GM23338 (cell line): Measurements from ENCODE around the gene USH2A. TPM values are rescaled to one million over a fixed set of nuclear protein-coding genes. Genes with fewer than 3 reads are reported as not detected.

Source experiments
- ATAC-seq: fragments of 200-7000 bp; cut with Tn5 transposase; 3 replicates; pipeline ENCODE4 v1.9.1; 2020
- DNase-seq: peaks from one replicate; pipeline ENCODE4 v3.0.0-alpha.2; 2015; ENCODE audit warnings: low spot score
- H2AFZ ChIP-seq: fragments of 200-600 bp; sonication (generic); 2 replicates; pipeline ENCODE4 v1.8.0; 2016; ENCODE audit warnings: antibody characterized with exemption, mild to moderate bottlenecking, moderate library complexity
- H3F3A ChIP-seq: fragments of 200-600 bp; sonication (generic); replicated peaks from 2 replicates; pipeline ENCODE4 v1.8.0; 2017; ENCODE audit warnings: antibody characterized with exemption, mixed run types, low read depth
- H3K27ac ChIP-seq: fragments of 200-600 bp; sonication (generic); 2 replicates; pipeline ENCODE4 v1.6.1; 2016; ENCODE audit warnings: low read depth
- H3K27me3 ChIP-seq: fragments of 200-600 bp; sonication (generic); 2 replicates; pipeline ENCODE4 v1.8.0; 2016; ENCODE audit warnings: mild to moderate bottlenecking, mixed run types, moderate library complexity; ENCODE audit not compliant: insufficient read depth
- H3K36me3 ChIP-seq: fragments of 200-600 bp; sonication (generic); 2 replicates; pipeline ENCODE4 v1.8.0; 2016; ENCODE audit warnings: mild to moderate bottlenecking; ENCODE audit not compliant: insufficient read depth
- H3K4me1 ChIP-seq: fragments of 200-600 bp; sonication (generic); 2 replicates; pipeline ENCODE4 v1.8.0; 2016; ENCODE audit warnings: mild to moderate bottlenecking, moderate library complexity; ENCODE audit not compliant: insufficient read depth
- H3K4me2 ChIP-seq: fragments of 200-600 bp; sonication (generic); 2 replicates; pipeline ENCODE4 v1.7.1; 2017; ENCODE audit warnings: mixed run types
- H3K4me3 ChIP-seq: fragments of 200-600 bp; sonication (generic); 2 replicates; pipeline ENCODE4 v1.6.1; 2016; ENCODE audit warnings: mixed run types
- H3K79me2 ChIP-seq: fragments of 200-600 bp; sonication (generic); replicated peaks from 2 replicates; pipeline ENCODE4 v1.8.0; 2017; ENCODE audit warnings: mild to moderate bottlenecking; ENCODE audit not compliant: insufficient read depth
- H3K9me2 ChIP-seq: fragments of 200-600 bp; sonication (generic); 2 replicates; pipeline ENCODE4 v1.8.0; 2017; ENCODE audit not compliant: insufficient read depth
- H4K20me1 ChIP-seq: fragments of 200-600 bp; sonication (generic); replicated peaks from 2 replicates; pipeline ENCODE4 v1.8.0; 2017; ENCODE audit warnings: mild to moderate bottlenecking; ENCODE audit not compliant: insufficient read depth
- H3K27ac Mint-ChIP-seq: 2 replicates; pipeline ENCODE4 v1.8.0; 2020; ENCODE audit warnings: inconsistent platforms, mild to moderate bottlenecking, moderate library complexity, mixed read lengths
- H3K27me3 Mint-ChIP-seq: 3 replicates; pipeline ENCODE4 v1.8.0; 2022; ENCODE audit warnings: low read depth, mild to moderate bottlenecking, moderate library complexity, mixed read lengths, inconsistent platforms; ENCODE audit not compliant: insufficient read depth, poor library complexity
- H3K36me3 Mint-ChIP-seq: 3 replicates; pipeline ENCODE4 v1.8.0; 2021; ENCODE audit warnings: low read depth, mild to moderate bottlenecking, inconsistent platforms, moderate library complexity, mixed read lengths
- H3K4me1 Mint-ChIP-seq: 3 replicates; pipeline ENCODE4 v1.8.0; 2020; ENCODE audit warnings: mild to moderate bottlenecking, inconsistent platforms, mixed read lengths
- H3K4me3 Mint-ChIP-seq: 3 replicates; pipeline ENCODE4 v1.8.0; 2021; ENCODE audit warnings: moderate library complexity, mild to moderate bottlenecking, inconsistent platforms, mixed read lengths
- H3K9me3 Mint-ChIP-seq: 3 replicates; pipeline ENCODE4 v1.8.0; 2020; ENCODE audit warnings: moderate library complexity, mild to moderate bottlenecking, inconsistent platforms, mixed read lengths
- CREB1 ChIP-seq: fragments of 250-450 bp; sonication (Bioruptor Pico); IDR thresholded peaks from 2 replicates; pipeline ENCODE4 v1.5.0; 2020; ENCODE audit warnings: low read depth, mild to moderate bottlenecking, moderate library complexity
- EZH2 ChIP-seq: fragments of 200-600 bp; sonication (generic); IDR thresholded peaks from one replicate; pipeline ENCODE4 v1.8.0; 2017; ENCODE audit warnings: antibody characterized with exemption, mild to moderate bottlenecking, low read depth; ENCODE audit not compliant: unreplicated experiment
- EZH2phosphoT487 ChIP-seq: fragments of 200-600 bp; sonication (generic); IDR thresholded peaks from one replicate; pipeline ENCODE4 v1.8.1; 2018; ENCODE audit warnings: antibody characterized with exemption; ENCODE audit not compliant: unreplicated experiment
- JUNB ChIP-seq: IDR thresholded peaks from one replicate; pipeline ENCODE4 v1.6.1; 2016; ENCODE audit warnings: antibody characterized with exemption; ENCODE audit not compliant: unreplicated experiment
- NANOG ChIP-seq: IDR thresholded peaks from 2 replicates; pipeline ENCODE4 v1.6.1; 2016; ENCODE audit warnings: antibody characterized with exemption, borderline replicate concordance
- POLR2AphosphoS5 ChIP-seq: IDR thresholded peaks from 2 replicates; pipeline ENCODE4 v1.6.1; 2016; ENCODE audit warnings: antibody characterized with exemption, low read depth
- STAT1 ChIP-seq: IDR thresholded peaks from one replicate; pipeline ENCODE4 v1.6.1; 2016; ENCODE audit warnings: antibody characterized with exemption; ENCODE audit not compliant: unreplicated experiment
- ZNF114 ChIP-seq: fragments of 250-450 bp; sonication (Bioruptor Pico); IDR thresholded peaks from 2 replicates; pipeline ENCODE4 v1.5.0; 2020; ENCODE audit warnings: mild to moderate bottlenecking, moderate library complexity
- ZNF331 ChIP-seq: fragments of 250-450 bp; sonication (Bioruptor Pico); IDR thresholded peaks from 2 replicates; pipeline ENCODE4 v1.5.0; 2020; ENCODE audit warnings: low read depth, mild to moderate bottlenecking, moderate library complexity
- polyA plus RNA-seq: library from polyadenylated mRNA; unstranded; fragments of >200 nt; fragmentation: Nextera tagmentation; extraction: Ambion mirVana; gene quantifications from 2 replicates; pipeline ENCODE4 v1.2.1, GENCODE V29; 2016
- total RNA-seq: library from RNA; depleted of rRNA; stranded (reverse); fragments of >200 nt; shearing (Covaris generic); gene quantifications from 2 replicates; pipeline ENCODE4 v1.2.3, GENCODE V29; 2014
- TF ChIP-seq, protein P1 (sequence below), 2 experiments: fragments of 200-600 bp in 1 of 2; sonication (generic) in 1 of 2; conservative IDR thresholded peaks; 2 replicates each; pipeline versions ENCODE4 v1.5.1 to v1.6.1; 2016 to 2017; ENCODE audit warnings: antibody characterized with exemption in 2 of 2, low read depth in 2 of 2, mild to moderate bottlenecking in 2 of 2, moderate library complexity in 1 of 2
- TF ChIP-seq, protein P2 (sequence below): IDR thresholded peaks from 2 replicates; pipeline ENCODE4 v1.6.1; 2016; ENCODE audit warnings: antibody characterized with exemption

USH2A gene
- total and polyA plus RNA-seq, 2 experiments from 2014 or later, result 0.03 TPM

DNA sequence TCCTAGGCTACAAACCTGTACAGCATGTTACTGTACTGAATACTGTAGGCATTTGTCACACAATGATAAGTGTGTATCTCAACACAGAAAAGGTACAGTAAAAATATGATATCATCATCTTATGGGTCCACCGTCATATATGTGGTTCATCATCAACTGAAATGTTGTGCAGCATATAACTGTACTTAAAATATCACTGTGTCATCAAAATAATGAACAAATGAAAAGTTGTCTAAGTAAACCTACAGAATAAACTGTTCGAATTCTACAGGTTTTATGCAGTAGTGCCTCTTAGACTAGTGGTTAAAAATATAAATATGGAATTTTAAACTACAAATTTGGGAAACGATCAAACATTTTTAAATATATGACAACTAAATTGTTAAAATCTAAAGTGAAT is 527.4 kb downstream of the USH2A start:
- no peaks in the 10 kb centered on the region for H3K9me2 ChIP-seq
- H3K36me3 Mint-ChIP-seq, result no peaks in the 10 kb centered on the region
- H3K79me2 ChIP-seq, result no peaks in the 10 kb centered on the region
- TF ChIP-seq POLR2AphosphoS5 (no peak), JUNB (no peak), ZNF114 (CRISPR knock-in tag) (no peak), NANOG (no peak), EZH2phosphoT487 (no peak), ZNF331 (CRISPR knock-in tag) (no peak), STAT1 (no peak)
- TF ChIP-seq, protein P1, sequence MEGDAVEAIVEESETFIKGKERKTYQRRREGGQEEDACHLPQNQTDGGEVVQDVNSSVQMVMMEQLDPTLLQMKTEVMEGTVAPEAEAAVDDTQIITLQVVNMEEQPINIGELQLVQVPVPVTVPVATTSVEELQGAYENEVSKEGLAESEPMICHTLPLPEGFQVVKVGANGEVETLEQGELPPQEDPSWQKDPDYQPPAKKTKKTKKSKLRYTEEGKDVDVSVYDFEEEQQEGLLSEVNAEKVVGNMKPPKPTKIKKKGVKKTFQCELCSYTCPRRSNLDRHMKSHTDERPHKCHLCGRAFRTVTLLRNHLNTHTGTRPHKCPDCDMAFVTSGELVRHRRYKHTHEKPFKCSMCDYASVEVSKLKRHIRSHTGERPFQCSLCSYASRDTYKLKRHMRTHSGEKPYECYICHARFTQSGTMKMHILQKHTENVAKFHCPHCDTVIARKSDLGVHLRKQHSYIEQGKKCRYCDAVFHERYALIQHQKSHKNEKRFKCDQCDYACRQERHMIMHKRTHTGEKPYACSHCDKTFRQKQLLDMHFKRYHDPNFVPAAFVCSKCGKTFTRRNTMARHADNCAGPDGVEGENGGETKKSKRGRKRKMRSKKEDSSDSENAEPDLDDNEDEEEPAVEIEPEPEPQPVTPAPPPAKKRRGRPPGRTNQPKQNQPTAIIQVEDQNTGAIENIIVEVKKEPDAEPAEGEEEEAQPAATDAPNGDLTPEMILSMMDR (conservative IDR thresholded peaks at IDR 0.05; ENCODE audit: low read depth in 2 of 2), result no peak
- H3K4me3 ChIP-seq, result no peak overlapping the region
- H3K4me1 ChIP-seq, result no peaks in the 10 kb centered on the region
- no peaks in the 10 kb centered on the region for H3K4me1 Mint-ChIP-seq
- H3K4me3 Mint-ChIP-seq, result no peak overlapping the region
- H3K27ac ChIP-seq, result no peak overlapping the region
- no peak overlapping the region for H3K4me2 ChIP-seq
- H3F3A ChIP-seq, result no peaks in the 10 kb centered on the region
- no peak overlapping the region for H2AFZ ChIP-seq
- no peak for ATAC-seq
- H3K27ac Mint-ChIP-seq, result no peak overlapping the region
- no peaks in the 10 kb centered on the region for H3K27me3 ChIP-seq
- no peaks in the 10 kb centered on the region for H4K20me1 ChIP-seq
- no peaks in the 10 kb centered on the region for H3K9me3 Mint-ChIP-seq
- H3K27me3 Mint-ChIP-seq, result no peaks in the 10 kb centered on the region
- no peaks in the 10 kb centered on the region for H3K36me3 ChIP-seq
- no peak for DNase-seq

DNA sequence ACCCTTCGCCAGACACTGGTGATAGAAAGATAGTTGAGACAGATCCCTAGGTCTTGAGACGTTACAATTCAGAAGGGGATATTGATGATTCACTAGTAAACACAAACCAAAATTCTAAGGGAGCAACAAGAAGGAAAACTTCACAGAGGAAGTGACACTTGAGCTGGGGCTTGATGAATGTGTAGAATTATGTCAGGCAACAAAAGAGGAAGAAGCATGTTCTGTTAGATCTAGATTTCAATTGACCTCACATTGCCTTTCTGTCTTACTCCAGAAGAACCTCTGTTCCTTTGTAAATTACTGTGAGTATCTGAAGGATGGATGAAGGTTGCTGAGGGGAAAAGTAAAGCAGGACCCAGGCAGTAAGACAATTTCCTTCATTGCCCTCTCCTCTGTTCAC is 528.0 kb downstream of the USH2A start:
- H3K27ac Mint-ChIP-seq, result no peak overlapping the region
- Histone ChIP-seq H3K36me3 (no peaks in the 10 kb centered on the region), H4K20me1 (no peaks in the 10 kb centered on the region), H2AFZ (0 out of 2 replicates have a peak overlapping the region, but pooled peaks have one; percentile 49), H3K27ac (no peak overlapping the region), H3K9me2 (no peaks in the 10 kb centered on the region), H3K4me3 (no peak overlapping the region), H3K27me3 (no peaks in the 10 kb centered on the region), H3F3A (no peaks in the 10 kb centered on the region), H3K4me2 (no peak overlapping the region), H3K4me1 (no peaks in the 10 kb centered on the region), H3K79me2 (no peaks in the 10 kb centered on the region)
- DNase-seq (no peak), ATAC-seq (no peak)
- no peaks in the 10 kb centered on the region for H3K9me3 Mint-ChIP-seq
- H3K27me3 Mint-ChIP-seq, result no peaks in the 10 kb centered on the region
- H3K4me3 Mint-ChIP-seq, result no peak overlapping the region
- TF ChIP-seq NANOG (no peak), CREB1 (CRISPR knock-in tag) (no peak), ZNF331 (CRISPR knock-in tag) (no peak), EZH2 (no peak), EZH2phosphoT487 (no peak)
- no peaks in the 10 kb centered on the region for H3K36me3 Mint-ChIP-seq
- no peaks in the 10 kb centered on the region for H3K4me1 Mint-ChIP-seq

DNA sequence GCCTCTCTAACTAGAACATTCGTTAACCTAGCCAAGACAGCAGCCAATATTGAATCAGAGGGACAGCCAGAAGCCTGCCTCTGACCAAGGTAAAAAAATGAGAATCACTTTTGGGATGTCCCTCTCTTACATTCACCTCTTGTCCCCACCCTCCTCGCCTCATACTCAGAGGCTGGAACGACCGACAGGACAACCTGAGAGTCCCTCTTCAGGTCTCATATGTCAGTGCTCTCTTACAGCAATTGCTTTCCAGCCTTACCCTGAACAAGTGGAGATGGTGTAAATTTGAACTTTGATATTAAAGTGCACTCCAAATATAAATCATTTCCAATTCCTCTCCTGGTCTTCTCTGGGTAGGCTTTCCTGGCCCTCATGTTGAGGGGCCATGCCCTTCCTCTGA is 528.6 kb downstream of the USH2A start:
- Histone ChIP-seq H3K9me2 (no peaks in the 10 kb centered on the region), H3K4me1 (no peaks in the 10 kb centered on the region), H3K4me2 (no peak overlapping the region), H3K79me2 (no peaks in the 10 kb centered on the region), H3K27ac (no peak overlapping the region), H3K36me3 (no peaks in the 10 kb centered on the region), H3F3A (no peaks in the 10 kb centered on the region), H4K20me1 (no peaks in the 10 kb centered on the region), H3K27me3 (no peaks in the 10 kb centered on the region), H3K4me3 (no peak overlapping the region), H2AFZ (no peak overlapping the region)
- Mint-ChIP-seq H3K36me3 (no peaks in the 10 kb centered on the region), H3K27ac (no peak overlapping the region; the same call in 1 of the 2 replicates), H3K27me3 (no peaks in the 10 kb centered on the region), H3K4me3 (no peak overlapping the region), H3K9me3 (no peaks in the 10 kb centered on the region), H3K4me1 (no peaks in the 10 kb centered on the region)
- DNase-seq, result no peak
- TF ChIP-seq ZNF114 (CRISPR knock-in tag) (no peak), NANOG (no peak)
- TF ChIP-seq, protein P2, sequence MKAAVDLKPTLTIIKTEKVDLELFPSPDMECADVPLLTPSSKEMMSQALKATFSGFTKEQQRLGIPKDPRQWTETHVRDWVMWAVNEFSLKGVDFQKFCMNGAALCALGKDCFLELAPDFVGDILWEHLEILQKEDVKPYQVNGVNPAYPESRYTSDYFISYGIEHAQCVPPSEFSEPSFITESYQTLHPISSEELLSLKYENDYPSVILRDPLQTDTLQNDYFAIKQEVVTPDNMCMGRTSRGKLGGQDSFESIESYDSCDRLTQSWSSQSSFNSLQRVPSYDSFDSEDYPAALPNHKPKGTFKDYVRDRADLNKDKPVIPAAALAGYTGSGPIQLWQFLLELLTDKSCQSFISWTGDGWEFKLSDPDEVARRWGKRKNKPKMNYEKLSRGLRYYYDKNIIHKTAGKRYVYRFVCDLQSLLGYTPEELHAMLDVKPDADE, result no peak
- peak; percentile 44; the same call in 1 of the 3 replicates for ATAC-seq
